Psoas muscle (tissue), 8 donors: Measurements from ENCODE around the gene MSL2. TPM values are rescaled to one million over a fixed set of nuclear protein-coding genes. Genes with fewer than 3 reads are reported as not detected.

ENCODE experiments used
- ATAC-seq, 4 donors: fragments of 200-7000 bp; cut with Tn5 transposase; one replicate each; pipeline ENCODE4 v1.9.1; 2020; ENCODE audit warnings: moderate library complexity in 3 of 4, mild to moderate bottlenecking in 2 of 4
- DNase-seq, 2 donors: peaks; one replicate each; pipeline ENCODE4 v3.0.0-alpha.2; 2020
- H3K27ac ChIP-seq: fragments of 200-600 bp; one replicate; pipeline ENCODE4 v1.8.0; 2022
- H3K27me3 ChIP-seq, 3 donors: fragments of 200-600 bp in 1 of 3; one replicate each; pipeline versions ENCODE4 v1.6.1 to v1.8.0; 2013 to 2022; ENCODE audit warnings: low read length in 2 of 3, mild to moderate bottlenecking in 2 of 3, moderate library complexity in 1 of 3; ENCODE audit not compliant: insufficient read depth in 3 of 3
- H3K36me3 ChIP-seq, 2 donors: fragments of 200-600 bp in 1 of 2; one replicate each; pipeline versions ENCODE4 v1.6.1 to v1.8.0; 2013 to 2022; ENCODE audit warnings: low read depth in 1 of 2, mild to moderate bottlenecking in 1 of 2, moderate library complexity in 1 of 2; ENCODE audit not compliant: insufficient read depth in 1 of 2
- H3K4me1 ChIP-seq: fragments of 200-600 bp; one replicate; pipeline ENCODE4 v1.8.0; 2022
- H3K4me3 ChIP-seq: fragments of 200-600 bp; one replicate; pipeline ENCODE4 v1.8.0; 2022; ENCODE audit warnings: mild to moderate bottlenecking
- H3K9me3 ChIP-seq: fragments of 200-600 bp; one replicate; pipeline ENCODE4 v1.8.0; 2022
- WGBS, 3 donors: extraction: QIAGEN DNeasy Blood & Tissue Kit; methylation state at CpG; one replicate each; pipeline versions ENCODE4 v1.1.6 to v1.1.7; 2013; 5-methylcytosine and 5-hydroxymethylcytosine counted together
- intact Hi-C, 2 donors: fragments of 100-400 bp; cut with DNase I; formaldehyde crosslinking; loops; one replicate each; pipeline versions ENCODE4 v1.11.0 to v1.14.2; 2022
- polyA plus RNA-seq, 3 donors: library from polyadenylated mRNA; stranded (reverse); fragments of 200-250 nt; gene quantifications; one replicate each; pipeline ENCODE4 v1.2.3, GENCODE V29; 2013
- total RNA-seq, 4 donors: library from RNA; stranded (reverse); fragmentation: NEBNext Ultra II Directional in 2 of 4; extraction: Animal tissue kit (Norgen Biotek cat#: 25700) in 2 of 4; gene quantifications; one replicate each; pipeline versions ENCODE4 v1.2.1 to v1.2.4, GENCODE V29; 2021 to 2023
- TF ChIP-seq, protein P1 (sequence below): fragments of 200-600 bp; IDR thresholded peaks from one replicate; pipeline ENCODE4 v1.8.0; 2022; ENCODE audit warnings: antibody characterized with exemption
- donor health status: healthy with polysubstance abuse.
- donor health status: DM: no; HTN: no; CAD: no; lungs with moderate emphysema.
- donor health status: Bipolar disorder and iron deficiency.
- donor health status: healthy.
- donor health status: DM: yes; HTN: yes; CAD: no.
- donor health status: DM: no; HTN: no; CAD: no.
- donor health status: DM: no; HTN: no; CAD: no.
- donor health status: DM: yes; HTN: yes; CAD: no.

Gene MSL2
- total and polyA plus RNA-seq, 7 donors: 6.7 to 28.6 (median 21.8) TPM

DNA sequence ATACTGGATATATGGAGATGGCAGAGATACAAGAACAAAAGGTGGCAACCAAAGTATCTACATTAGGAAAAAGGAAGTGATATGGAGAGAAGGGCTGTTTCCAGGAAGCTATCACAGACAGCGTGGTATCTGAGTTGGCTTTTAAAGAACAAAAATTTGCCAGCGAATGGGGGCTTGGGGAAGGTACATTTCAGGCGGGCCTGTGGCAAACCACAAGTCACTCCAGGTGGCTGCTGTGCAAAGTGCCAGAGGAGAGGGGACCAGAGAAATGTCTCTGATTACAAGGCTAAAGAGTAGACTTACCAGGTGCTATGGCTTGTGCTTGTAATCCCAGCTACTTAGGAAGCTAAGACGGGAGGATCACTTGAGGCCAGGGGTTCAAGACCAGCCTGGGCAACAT, 91.1 kb downstream of the MSL2 start:
- H3K27me3 ChIP-seq: no peaks in the 10 kb centered on the region
- no peak for DNase-seq
- H3K4me3 ChIP-seq: no peak overlapping the region
- no peak overlapping the region for H3K27ac ChIP-seq
- H3K36me3 ChIP-seq: peaks cover 10 to 88% of the 10 kb centered on the region in 2 donors
- no peaks in the 10 kb centered on the region for H3K9me3 ChIP-seq
- ATAC-seq: no peak
- no peaks in the 10 kb centered on the region for H3K4me1 ChIP-seq
- intact Hi-C loops: no loop called here
- WGBS, 3 donors: 74 to 88% (median 81%) methylated on average over 4 of the region's 4 CpGs
- TF ChIP-seq, protein P1, sequence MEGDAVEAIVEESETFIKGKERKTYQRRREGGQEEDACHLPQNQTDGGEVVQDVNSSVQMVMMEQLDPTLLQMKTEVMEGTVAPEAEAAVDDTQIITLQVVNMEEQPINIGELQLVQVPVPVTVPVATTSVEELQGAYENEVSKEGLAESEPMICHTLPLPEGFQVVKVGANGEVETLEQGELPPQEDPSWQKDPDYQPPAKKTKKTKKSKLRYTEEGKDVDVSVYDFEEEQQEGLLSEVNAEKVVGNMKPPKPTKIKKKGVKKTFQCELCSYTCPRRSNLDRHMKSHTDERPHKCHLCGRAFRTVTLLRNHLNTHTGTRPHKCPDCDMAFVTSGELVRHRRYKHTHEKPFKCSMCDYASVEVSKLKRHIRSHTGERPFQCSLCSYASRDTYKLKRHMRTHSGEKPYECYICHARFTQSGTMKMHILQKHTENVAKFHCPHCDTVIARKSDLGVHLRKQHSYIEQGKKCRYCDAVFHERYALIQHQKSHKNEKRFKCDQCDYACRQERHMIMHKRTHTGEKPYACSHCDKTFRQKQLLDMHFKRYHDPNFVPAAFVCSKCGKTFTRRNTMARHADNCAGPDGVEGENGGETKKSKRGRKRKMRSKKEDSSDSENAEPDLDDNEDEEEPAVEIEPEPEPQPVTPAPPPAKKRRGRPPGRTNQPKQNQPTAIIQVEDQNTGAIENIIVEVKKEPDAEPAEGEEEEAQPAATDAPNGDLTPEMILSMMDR: no peak

Other genes starting within 250 kb of the MSL2 start
- gene PPP2R3A, start 230.6 kb downstream of the MSL2 start, total RNA-seq: 100 to 1,000 TPM in 1 of 4 donors, 10 to 100 TPM in 3; 45.5 to 134 (median 52.6) TPM
- 10 to 100 TPM in 2 of 3 donors, 1 to 10 TPM in 1; 5.4 to 16.8 (median 13.2) TPM for gene PPP2R3A, start 230.6 kb downstream of the MSL2 start, polyA plus RNA-seq
- 10 to 100 TPM; 36.4 to 60.4 (median 52.5) TPM for gene PCCB, start 54.0 kb upstream of the MSL2 start, total RNA-seq
- gene PCCB, start 54.0 kb upstream of the MSL2 start, polyA plus RNA-seq: 10 to 100 TPM; 20.0 to 25.7 (median 23.9) TPM